G401.6 (cell line): ENCODE results near the gene WASF2.
"Not testable (repeated sequence)": the region's sequence is repeated elsewhere in the genome, so short reads cannot be mapped to it uniquely, and the experiment has no call there.

Source experiments
- FAIRE-seq: peaks from 2 replicates; lab custom pipeline; 2012; peaks lifted over from hg19 to GRCh38; lab: Jason Lieb, UNC

The WASF2 gene

GRCh38 chr1:27397749-27398148 lies 92.2 kb downstream of the WASF2 start:
- FAIRE-seq: no peak

- FAIRE-seq: no peak
Observed at GRCh38 chr1:27397110-27397509, 92.9 kb downstream of the WASF2 start.

DNA sequence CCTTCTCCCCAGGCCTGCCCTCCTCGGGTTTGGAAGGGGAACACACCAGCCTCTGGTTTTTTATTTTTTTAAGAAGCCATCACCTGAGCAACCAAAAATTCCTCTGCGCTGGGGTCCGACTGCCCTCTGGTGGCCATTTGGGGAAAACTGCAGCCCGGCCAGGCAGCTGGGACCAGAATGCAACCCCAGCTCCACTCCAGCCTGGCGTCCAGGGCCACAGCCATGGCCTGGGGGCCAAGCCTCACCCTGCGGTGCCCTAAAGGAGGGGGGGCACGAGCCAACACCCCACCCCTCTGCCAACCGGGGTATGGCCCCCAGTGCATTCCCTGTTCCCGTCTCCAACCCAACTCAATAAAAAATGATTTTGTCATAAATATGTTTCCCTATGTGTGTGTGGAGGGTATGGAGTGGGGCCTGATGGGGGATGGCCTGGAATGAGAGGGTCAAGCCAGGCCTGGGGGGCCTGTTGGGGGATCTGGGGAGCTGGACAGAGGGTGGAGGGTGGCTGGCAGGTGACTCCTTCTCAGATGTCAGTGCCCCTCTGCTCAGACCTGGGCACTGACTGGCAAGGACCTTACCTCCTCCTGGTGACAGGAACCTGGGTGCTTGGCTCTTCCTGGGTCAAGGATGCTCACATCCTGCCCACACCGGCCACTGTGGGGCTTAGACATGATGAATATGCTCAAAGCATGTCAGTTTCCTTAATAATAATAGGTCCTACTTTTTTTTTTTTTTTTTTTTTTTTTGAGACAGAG lies 94.3 kb downstream of the WASF2 start:
- peak; percentile 94 for FAIRE-seq

GRCh38 chr1:27394925-27395324 lies 95.0 kb downstream of the WASF2 start:
- FAIRE-seq: no peak

DNA sequence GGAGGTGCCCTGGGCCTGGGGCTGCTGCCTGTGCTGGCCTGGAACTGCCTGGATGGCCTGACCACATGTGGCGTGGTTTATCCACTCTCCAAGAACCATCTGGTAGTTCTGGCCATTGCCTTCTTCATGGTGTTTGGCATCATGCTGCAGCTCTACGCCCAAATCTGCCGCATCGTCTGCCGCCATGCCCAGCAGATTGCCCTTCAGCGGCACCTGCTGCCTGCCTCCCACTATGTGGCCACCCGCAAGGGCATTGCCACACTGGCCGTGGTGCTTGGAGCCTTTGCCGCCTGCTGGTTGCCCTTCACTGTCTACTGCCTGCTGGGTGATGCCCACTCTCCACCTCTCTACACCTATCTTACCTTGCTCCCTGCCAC lies 95.7 kb downstream of the WASF2 start:
- no peak for FAIRE-seq

DNA sequence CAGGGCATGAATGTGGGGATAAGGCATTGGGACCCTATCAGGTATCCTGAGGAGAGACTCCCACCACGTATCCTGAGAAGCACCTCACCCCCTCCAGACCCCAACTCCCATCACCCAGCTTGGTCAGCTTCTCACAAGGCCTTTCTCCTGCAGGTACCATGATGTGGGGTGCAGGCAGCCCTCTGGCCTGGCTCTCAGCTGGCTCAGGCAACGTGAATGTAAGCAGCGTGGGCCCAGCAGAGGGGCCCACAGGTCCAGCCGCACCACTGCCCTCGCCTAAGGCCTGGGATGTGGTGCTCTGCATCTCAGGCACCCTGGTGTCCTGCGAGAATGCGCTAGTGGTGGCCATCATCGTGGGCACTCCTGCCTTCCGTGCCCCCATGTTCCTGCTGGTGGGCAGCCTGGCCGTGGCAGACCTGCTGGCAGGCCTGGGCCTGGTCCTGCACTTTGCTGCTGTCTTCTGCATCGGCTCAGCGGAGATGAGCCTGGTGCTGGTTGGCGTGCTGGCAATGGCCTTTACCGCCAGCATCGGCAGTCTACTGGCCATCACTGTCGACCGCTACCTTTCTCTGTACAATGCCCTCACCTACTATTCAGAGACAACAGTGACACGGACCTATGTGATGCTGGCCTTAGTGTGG lies 96.2 kb downstream of the WASF2 start:
- FAIRE-seq: no peak

DNA sequence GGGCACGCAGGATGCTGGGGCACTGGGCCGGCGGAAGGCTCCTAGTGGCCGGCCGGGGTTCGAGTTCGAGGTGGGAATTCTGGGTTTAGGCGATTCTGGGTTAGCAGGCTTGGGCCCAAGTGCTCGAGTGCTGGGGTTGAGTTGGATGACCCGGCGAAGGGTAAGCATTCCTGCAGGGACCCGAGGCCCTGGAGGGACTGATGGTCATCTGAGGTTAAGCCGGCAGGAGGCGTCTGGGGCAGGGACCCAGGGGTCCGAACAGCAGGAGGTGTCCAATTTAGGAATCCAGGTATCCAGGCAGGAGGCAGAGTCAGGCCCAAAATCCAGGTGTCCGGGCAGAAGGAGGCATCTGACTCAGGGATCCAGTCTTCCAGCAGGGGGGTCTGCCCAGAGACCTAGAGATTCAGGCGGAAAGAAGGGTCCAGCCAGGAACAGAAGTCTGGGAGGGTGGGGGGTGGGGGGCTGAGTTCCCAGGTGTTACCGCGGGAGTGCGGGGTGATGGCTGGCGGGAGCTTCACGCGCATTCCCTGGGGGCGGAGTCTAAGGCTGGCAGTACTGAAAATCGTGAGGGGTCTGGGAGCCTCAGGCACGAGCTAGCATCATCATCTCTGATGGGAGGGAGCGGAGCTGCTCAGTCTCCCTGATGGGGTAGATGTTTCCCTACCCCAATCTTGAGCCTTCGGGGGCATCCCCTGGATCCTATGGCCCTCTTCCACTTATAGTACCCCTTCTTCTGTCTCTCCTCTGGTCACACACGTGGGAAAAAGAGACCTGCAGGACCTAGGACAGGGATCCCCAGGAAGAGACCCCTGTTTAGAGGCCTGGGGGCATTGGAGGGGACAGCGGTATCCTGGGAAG lies 97.0 kb downstream of the WASF2 start:
- FAIRE-seq: no peak

GRCh38 chr1:27392096-27392777 lies 97.7 kb downstream of the WASF2 start, which contains the start of gene GPR3:
TSS of gene GPR3 (plus strand) at chr1:27392622. CDS start at chr1:27393799, 1,177 bp downstream.
- peak; percentile 76 for FAIRE-seq

DNA sequence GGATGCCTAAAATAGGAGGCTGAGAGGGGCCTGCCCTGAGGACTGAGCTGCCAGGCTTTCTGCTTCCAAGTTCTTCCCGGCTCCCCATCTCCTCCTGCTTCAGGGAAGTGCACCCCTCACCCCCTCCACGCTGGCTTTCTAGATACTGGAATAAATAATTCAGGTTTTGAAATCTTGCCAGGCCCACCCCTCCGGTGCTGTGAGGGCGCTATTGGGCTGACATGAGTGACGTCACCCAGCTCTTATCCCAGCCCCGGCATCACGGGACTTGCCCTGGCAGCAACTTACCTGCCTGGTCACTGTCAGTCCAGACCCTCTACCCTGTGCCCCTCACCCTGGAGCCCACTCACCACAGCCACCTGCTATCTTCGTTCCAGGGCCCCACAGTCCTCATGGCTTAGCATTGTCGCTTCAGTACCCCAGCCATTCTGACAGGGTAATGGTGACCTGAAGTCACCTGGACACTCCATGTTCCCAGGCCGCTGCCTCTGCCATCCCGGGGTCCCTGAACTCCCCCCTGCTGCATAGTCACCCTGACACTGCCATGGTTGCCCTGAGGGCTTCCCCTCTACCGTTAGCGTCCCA lies 98.4 kb downstream of the WASF2 start:
- FAIRE-seq: no peak

GRCh38 chr1:27388337-27389005 lies 101.5 kb downstream of the WASF2 start:
- FAIRE-seq: peak; percentile 17

- not testable (repeated sequence) for FAIRE-seq
Observed at GRCh38 chr1:27384797-27385196, 105.2 kb downstream of the WASF2 start.

- no peak for FAIRE-seq
Observed at GRCh38 chr1:27383661-27384060, 106.3 kb downstream of the WASF2 start.

- FAIRE-seq: no peak
Observed at GRCh38 chr1:27383039-27383605, 106.8 kb downstream of the WASF2 start, which contains the start of gene CD164L2. TSS of gene CD164L2 (minus strand) at chr1:27383333. CDS start at chr1:27383239, 94 bp downstream.

DNA sequence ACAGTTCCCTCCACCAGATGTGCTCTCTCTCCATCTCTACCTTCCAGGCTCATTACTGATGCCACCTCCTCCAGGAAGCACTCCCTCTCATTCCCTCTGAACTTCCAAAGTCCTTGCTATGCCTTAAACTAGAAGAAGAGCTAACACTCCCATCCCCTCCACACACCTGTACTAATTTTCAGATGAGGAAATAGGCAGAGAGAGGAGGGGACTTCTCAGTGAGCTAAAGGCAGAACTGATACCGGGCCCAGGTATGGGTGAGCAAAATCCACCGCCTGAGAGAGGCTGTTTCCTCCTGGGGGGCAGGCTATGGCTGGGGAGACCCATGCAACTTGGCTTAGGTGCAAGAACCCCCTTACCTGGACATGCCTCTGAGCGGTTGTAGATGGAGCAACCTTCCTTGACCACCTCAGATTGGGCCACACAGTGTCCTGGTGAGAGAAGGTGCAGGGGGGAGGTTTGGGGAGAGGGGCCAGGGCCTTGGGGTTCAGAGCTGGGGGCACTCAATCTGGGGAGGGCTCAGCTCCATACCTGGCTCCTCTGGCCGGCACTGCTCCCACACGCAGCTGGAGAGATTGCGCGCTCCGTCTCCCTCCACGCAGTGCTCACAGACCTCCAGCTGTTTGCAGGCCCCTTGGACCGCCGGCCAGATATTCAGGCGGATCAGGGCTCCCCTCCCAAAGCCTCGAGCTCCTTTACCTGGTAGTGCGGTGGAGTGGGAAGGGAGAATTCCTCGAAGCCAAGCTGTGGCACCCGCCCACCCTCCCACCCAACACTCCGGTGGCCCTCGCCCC lies 107.8 kb downstream of the WASF2 start:
- no peak for FAIRE-seq

DNA sequence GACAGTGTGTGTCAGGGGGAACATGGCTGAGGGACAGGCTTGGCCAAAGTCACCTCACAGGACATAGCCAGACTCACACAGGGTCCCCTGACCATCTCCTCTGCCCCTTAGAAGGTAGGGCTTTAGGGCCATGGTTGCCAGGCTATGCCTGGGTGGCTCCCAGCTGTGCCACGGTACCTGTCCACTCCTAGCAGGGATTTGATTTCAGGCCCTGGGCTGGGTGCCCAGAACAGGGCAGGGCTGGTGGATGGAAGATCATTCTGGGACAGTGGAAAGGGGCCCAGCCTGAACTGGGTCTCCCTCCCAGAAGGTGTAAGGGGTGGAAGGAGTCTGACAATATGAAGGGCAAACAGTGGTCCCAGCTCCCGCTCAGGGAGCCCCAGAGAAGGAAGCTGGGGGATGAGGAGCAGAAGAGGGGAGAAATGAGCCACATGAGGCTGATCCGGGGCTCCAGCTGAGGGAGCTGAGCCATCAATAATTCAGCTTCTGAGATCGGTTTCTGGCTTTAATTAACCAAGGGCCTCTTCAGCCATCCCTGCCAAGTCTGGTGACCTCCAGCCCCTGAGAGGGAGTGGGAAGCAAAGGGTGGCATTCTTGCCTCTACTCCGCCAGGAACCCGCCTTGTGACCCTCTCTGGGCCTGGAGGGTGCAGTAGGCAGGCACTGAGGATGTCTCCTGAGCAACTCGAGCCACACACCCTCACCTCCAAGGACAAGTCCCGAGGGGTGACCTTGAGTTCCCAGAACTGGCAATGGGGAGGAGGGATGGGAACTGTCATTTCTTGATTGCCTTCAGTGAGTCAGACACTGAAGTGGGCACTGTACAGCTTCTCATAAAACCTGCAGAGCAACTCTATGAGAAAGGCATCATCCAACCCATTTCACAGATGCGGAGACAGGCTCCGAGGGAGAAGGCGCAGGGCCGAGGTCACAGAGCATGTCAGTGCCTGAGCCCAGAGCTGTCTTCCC lies 108.9 kb downstream of the WASF2 start:
- FAIRE-seq: no peak

- no peak for FAIRE-seq
Observed at GRCh38 chr1:27380224-27380623, 109.7 kb downstream of the WASF2 start.

- FAIRE-seq: no peak
Observed at GRCh38 chr1:27379564-27380122, 110.3 kb downstream of the WASF2 start.

GRCh38 chr1:27377760-27378495 lies 112.0 kb downstream of the WASF2 start:
- no peak for FAIRE-seq
